H1 (cell line): ENCODE data around the gene ARMC7.

ENCODE experiments used
- CTCF ChIP-seq, 3 experiments: IDR thresholded peaks; 1 replicate in 2 of 3; 2 replicates in 1 of 3; pipeline versions ENCODE4 v1.5.1 to v1.6.1; 2011; ENCODE audit warnings: low read length in 3 of 3, mild to moderate bottlenecking in 3 of 3, inconsistent platforms in 2 of 3, low read depth in 1 of 3, moderate library complexity in 1 of 3; ENCODE audit not compliant: insufficient read depth in 1 of 3; ENCODE audit errors: control extremely low read depth in 1 of 3
- POLR2A ChIP-seq, 2 experiments: IDR thresholded peaks; 1 replicate in 1 of 2; 2 replicates in 1 of 2; pipeline ENCODE4 v1.6.1; 2011; ENCODE audit warnings: low read depth in 2 of 2, low read length in 2 of 2, mild to moderate bottlenecking in 2 of 2; ENCODE audit errors: control extremely low read depth in 1 of 2
- SP4 ChIP-seq: IDR thresholded peaks from 2 replicates; pipeline ENCODE4 v1.6.1; 2012; ENCODE audit warnings: low read length, inconsistent platforms
- SRF ChIP-seq: IDR thresholded peaks from 2 replicates; pipeline ENCODE4 v1.6.1; 2011; ENCODE audit warnings: mild to moderate bottlenecking, low read depth, low read length, moderate library complexity

GRCh38 chr17:75063201-75063600 lies 46.6 kb upstream of the ARMC7 start:
- TF ChIP-seq CTCF (IDR thresholded peaks at IDR 0.05; ENCODE audit: control extremely low read depth in 1 of 3, insufficient read depth in 1 of 3, low read depth in 1 of 3, low read length in 3 of 3): no peak
- no peak for TF ChIP-seq SP4
- no peak for TF ChIP-seq POLR2A (IDR thresholded peaks at IDR 0.05; ENCODE audit: control extremely low read depth in 1 of 2, low read depth in 2 of 2, low read length in 2 of 2)
- TF ChIP-seq SRF: no peak
